ENCODE measurements around the gene MAGOH. TPM values are rescaled to one million over a fixed set of nuclear protein-coding genes. Genes with fewer than 3 reads are reported as not detected.

MAGOH gene
- total and polyA plus RNA-seq, 10 of the 15 experiments (the other 5 are each of a cell fraction or from before 2014, with no cell fraction given) = 62.6 to 261 (median 89.8) TPM

- TF ChIP-seq EP300 (IDR thresholded peaks at IDR 0.05; ENCODE audit: borderline replicate concordance in 1 of 2, control insufficient read depth in 1 of 2, low read depth in 2 of 2, low read length in 2 of 2) (no peak), TAF1 (IDR thresholded peaks at IDR 0.05; ENCODE audit: borderline replicate concordance, low read depth, low read length) (no peak), LARP7 (IDR thresholded peaks at IDR 0.05) (no peak), SIN3A (IDR thresholded peaks at IDR 0.05; ENCODE audit: low read depth, low read length) (no peak)
These were observed 15.8 kb upstream of the MAGOH start (continued) for GRCh38 chr1:53254011-53254640.

GRCh38 chr1:53250325-53250724 lies 12.0 kb upstream of the MAGOH start:
- no peaks in the 10 kb centered on the region for H3K9me3 ChIP-seq (replicated peaks; ENCODE audit: control insufficient read depth, insufficient read depth, low read length)
- CTCF ChIA-PET = no interaction called here
- BruUV-seq (replicated peaks) = no TSS peak
- no peak for DNase-seq (ENCODE audit: low read depth, low spot score)
- H2AFZ ChIP-seq (ENCODE audit: control insufficient read depth, low read depth, low read length) = no peak overlapping the region
- TF ChIP-seq, protein P1, sequence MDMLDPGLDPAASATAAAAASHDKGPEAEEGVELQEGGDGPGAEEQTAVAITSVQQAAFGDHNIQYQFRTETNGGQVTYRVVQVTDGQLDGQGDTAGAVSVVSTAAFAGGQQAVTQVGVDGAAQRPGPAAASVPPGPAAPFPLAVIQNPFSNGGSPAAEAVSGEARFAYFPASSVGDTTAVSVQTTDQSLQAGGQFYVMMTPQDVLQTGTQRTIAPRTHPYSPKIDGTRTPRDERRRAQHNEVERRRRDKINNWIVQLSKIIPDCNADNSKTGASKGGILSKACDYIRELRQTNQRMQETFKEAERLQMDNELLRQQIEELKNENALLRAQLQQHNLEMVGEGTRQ (IDR thresholded peaks at IDR 0.05; ENCODE audit: borderline replicate concordance, low read depth, low read length) = no peak
- TF ChIP-seq ESRRA (IDR thresholded peaks at IDR 0.05; ENCODE audit: low read length) = no peak
- TF ChIP-seq, protein P2, sequence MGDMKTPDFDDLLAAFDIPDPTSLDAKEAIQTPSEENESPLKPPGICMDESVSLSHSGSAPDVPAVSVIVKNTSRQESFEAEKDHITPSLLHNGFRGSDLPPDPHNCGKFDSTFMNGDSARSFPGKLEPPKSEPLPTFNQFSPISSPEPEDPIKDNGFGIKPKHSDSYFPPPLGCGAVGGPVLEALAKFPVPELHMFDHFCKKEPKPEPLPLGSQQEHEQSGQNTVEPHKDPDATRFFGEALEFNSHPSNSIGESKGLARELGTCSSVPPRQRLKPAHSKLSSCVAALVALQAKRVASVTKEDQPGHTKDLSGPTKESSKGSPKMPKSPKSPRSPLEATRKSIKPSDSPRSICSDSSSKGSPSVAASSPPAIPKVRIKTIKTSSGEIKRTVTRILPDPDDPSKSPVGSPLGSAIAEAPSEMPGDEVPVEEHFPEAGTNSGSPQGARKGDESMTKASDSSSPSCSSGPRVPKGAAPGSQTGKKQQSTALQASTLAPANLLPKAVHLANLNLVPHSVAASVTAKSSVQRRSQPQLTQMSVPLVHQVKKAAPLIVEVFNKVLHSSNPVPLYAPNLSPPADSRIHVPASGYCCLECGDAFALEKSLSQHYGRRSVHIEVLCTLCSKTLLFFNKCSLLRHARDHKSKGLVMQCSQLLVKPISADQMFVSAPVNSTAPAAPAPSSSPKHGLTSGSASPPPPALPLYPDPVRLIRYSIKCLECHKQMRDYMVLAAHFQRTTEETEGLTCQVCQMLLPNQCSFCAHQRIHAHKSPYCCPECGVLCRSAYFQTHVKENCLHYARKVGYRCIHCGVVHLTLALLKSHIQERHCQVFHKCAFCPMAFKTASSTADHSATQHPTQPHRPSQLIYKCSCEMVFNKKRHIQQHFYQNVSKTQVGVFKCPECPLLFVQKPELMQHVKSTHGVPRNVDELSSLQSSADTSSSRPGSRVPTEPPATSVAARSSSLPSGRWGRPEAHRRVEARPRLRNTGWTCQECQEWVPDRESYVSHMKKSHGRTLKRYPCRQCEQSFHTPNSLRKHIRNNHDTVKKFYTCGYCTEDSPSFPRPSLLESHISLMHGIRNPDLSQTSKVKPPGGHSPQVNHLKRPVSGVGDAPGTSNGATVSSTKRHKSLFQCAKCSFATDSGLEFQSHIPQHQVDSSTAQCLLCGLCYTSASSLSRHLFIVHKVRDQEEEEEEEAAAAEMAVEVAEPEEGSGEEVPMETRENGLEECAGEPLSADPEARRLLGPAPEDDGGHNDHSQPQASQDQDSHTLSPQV (IDR thresholded peaks at IDR 0.05) = no peak
- no peak for TF ChIP-seq SREBF1 (IDR thresholded peaks at IDR 0.05; ENCODE audit: low read length)
- TF ChIP-seq ATF7 (IDR thresholded peaks at IDR 0.05; ENCODE audit: low read depth) = no peak
- no peak for TF ChIP-seq EZH2 (IDR thresholded peaks at IDR 0.05; ENCODE audit: borderline replicate concordance, control insufficient read depth, low read depth, low read length)
- ATAC-seq = no peak
- H3K27ac ChIP-seq (ENCODE audit: control insufficient read depth, insufficient read depth) = no peak overlapping the region
- H4K20me1 ChIP-seq (ENCODE audit: control insufficient read depth, insufficient read depth) = no peaks in the 10 kb centered on the region
- intact Hi-C loops (cut with micrococcal nuclease; ENCODE audit: unreplicated experiment) (no loop called here), in situ Hi-C loops (cut with MboI) (no loop called here)
- 74% methylated on average over 4 of the region's 4 CpGs for whole genome bisulfite sequencing (ENCODE audit: insufficient coverage, insufficient replicate concordance, low lambda C conversion rate, missing lambda C conversion rate)
- no peaks in the 10 kb centered on the region for H3K27me3 ChIP-seq (replicated peaks in 1 of 2; ENCODE audit: control insufficient read depth in 2 of 2, insufficient read depth in 2 of 2, low read length in 1 of 2)
- SMC1A ChIA-PET (ENCODE audit: uncharacterized antibody, unreplicated experiment) = no interaction called here
- H3K4me2 ChIP-seq (ENCODE audit: control insufficient read depth, insufficient read depth) = no peak overlapping the region
- peaks cover 18 to 27% of the 10 kb centered on the region in 2 experiments for H3K36me3 ChIP-seq (ENCODE audit: control insufficient read depth in 2 of 2, insufficient read depth in 2 of 2, low read length in 1 of 2)
- no peak overlapping the region for H3K9ac ChIP-seq (ENCODE audit: control insufficient read depth, insufficient read depth, low read length)
- peaks cover 8% of the 10 kb centered on the region for H3K4me1 ChIP-seq (ENCODE audit: control insufficient read depth, insufficient read depth, low read length)
- RAD21 ChIA-PET (ENCODE audit: unreplicated experiment) = no interaction called here
- POLR2A ChIA-PET = interaction anchor here (0.6 kb wide), 1 partner anchor 229 kb away, joined by 3 read pairs; no protein-coding TSS in a partner anchor
- H3K79me2 ChIP-seq (ENCODE audit: control insufficient read depth, insufficient read depth, low read length) = no peaks in the 10 kb centered on the region
- H3K4me3 ChIP-seq = no peak overlapping the region
- no peak for FAIRE-seq

Data from GM12878 (cell line).